HUES64 (cell line): ENCODE data around the gene CXCL6.

Experiments used
- H3K27ac ChIP-seq: 2 replicates; pipeline ENCODE4 v1.7.0; 2013; ENCODE audit warnings: low read depth, low read length, inconsistent platforms
- H3K27me3 ChIP-seq: 2 replicates; pipeline ENCODE4 v1.6.1; 2013; ENCODE audit warnings: mild to moderate bottlenecking, low read length; ENCODE audit not compliant: insufficient read depth
- H3K36me3 ChIP-seq: 2 replicates; pipeline ENCODE4 v1.6.1; 2013; ENCODE audit warnings: mild to moderate bottlenecking, low read length; ENCODE audit not compliant: insufficient read depth
- H3K4me1 ChIP-seq: 2 replicates; pipeline ENCODE4 v1.6.1; 2013; ENCODE audit warnings: mild to moderate bottlenecking, low read length, moderate library complexity; ENCODE audit not compliant: insufficient read depth
- H3K4me3 ChIP-seq: 2 replicates; pipeline ENCODE4 v1.5.1; 2013; ENCODE audit warnings: mild to moderate bottlenecking, low read length, moderate library complexity
- H3K9ac ChIP-seq: 2 replicates; pipeline ENCODE4 v1.6.1; 2013; ENCODE audit warnings: mild to moderate bottlenecking, low read depth, low read length
- H3K9me3 ChIP-seq: 2 replicates; pipeline ENCODE4 v1.6.1; 2013; ENCODE audit warnings: low read depth, low read length; ENCODE audit not compliant: insufficient read depth
- WGBS: fragments of 150-250, 120-280 bp; methylation state at CpG from one replicate; pipeline ENCODE4 v1.1.7; 2013; ENCODE audit warnings: missing lambda C conversion rate; 5-methylcytosine and 5-hydroxymethylcytosine counted together

The CXCL6 gene

GRCh38 chr4:73842696-73843095 is 6.2 kb downstream of the CXCL6 start:
- H3K4me3 ChIP-seq, result no peak overlapping the region
- H3K4me1 ChIP-seq, result 0 out of 2 replicates have a peak, but pooled peaks cover 5% of the 10 kb centered on the region
- H3K36me3 ChIP-seq, result no peaks in the 10 kb centered on the region
- no peak overlapping the region for H3K9ac ChIP-seq
- no peak overlapping the region for H3K27ac ChIP-seq
- H3K27me3 ChIP-seq, result peaks cover 16% of the 10 kb centered on the region
- no peaks in the 10 kb centered on the region for H3K9me3 ChIP-seq

- H3K4me3 ChIP-seq, result no peak overlapping the region
- no peak overlapping the region for H3K9ac ChIP-seq
- no peak overlapping the region for H3K27ac ChIP-seq
- H3K27me3 ChIP-seq, result peaks cover 9% of the 10 kb centered on the region
- H3K9me3 ChIP-seq, result no peaks in the 10 kb centered on the region
- no peaks in the 10 kb centered on the region for H3K36me3 ChIP-seq
- H3K4me1 ChIP-seq, result 0 out of 2 replicates have a peak, but pooled peaks cover 5% of the 10 kb centered on the region
Measured at GRCh38 chr4:73843369-73843768, 6.9 kb downstream of the CXCL6 start.

- H3K9ac ChIP-seq, result no peak overlapping the region
- 85% methylated on average over 2 of the region's 3 CpGs for WGBS
- H3K27ac ChIP-seq, result no peak overlapping the region
- 0 out of 2 replicates have a peak, but pooled peaks cover 5% of the 10 kb centered on the region for H3K4me1 ChIP-seq
- H3K27me3 ChIP-seq, result peaks cover under 1% of the 10 kb centered on the region; the same call in 1 of the 2 replicates
- no peak overlapping the region for H3K4me3 ChIP-seq
- H3K9me3 ChIP-seq, result no peaks in the 10 kb centered on the region
- H3K36me3 ChIP-seq, result no peaks in the 10 kb centered on the region
Measured at GRCh38 chr4:73844345-73844744, 7.9 kb downstream of the CXCL6 start.

GRCh38 chr4:73844806-73845205 is 8.3 kb downstream of the CXCL6 start:
- no peak overlapping the region for H3K27ac ChIP-seq
- WGBS, result 33% methylated on average over 1 of the region's 2 CpGs

GRCh38 chr4:73847526-73848182 is 11.2 kb downstream of the CXCL6 start:
- 0 out of 2 replicates have a peak, but pooled peaks cover 5% of the 10 kb centered on the region for H3K4me1 ChIP-seq
- no peaks in the 10 kb centered on the region for H3K9me3 ChIP-seq
- no peak overlapping the region for H3K9ac ChIP-seq
- 96% methylated on average over 3 of the region's 3 CpGs for WGBS
- no peaks in the 10 kb centered on the region for H3K27me3 ChIP-seq
- no peak overlapping the region for H3K27ac ChIP-seq
- H3K4me3 ChIP-seq, result no peak overlapping the region
- H3K36me3 ChIP-seq, result no peaks in the 10 kb centered on the region

More at GRCh38 chr4:73844806-73845205, 8.3 kb downstream of the CXCL6 start:
- no peaks in the 10 kb centered on the region for H3K9me3 ChIP-seq
- H3K9ac ChIP-seq, result no peak overlapping the region
- no peak overlapping the region for H3K4me3 ChIP-seq
- 0 out of 2 replicates have a peak, but pooled peaks cover 5% of the 10 kb centered on the region for H3K4me1 ChIP-seq
- no peaks in the 10 kb centered on the region for H3K36me3 ChIP-seq
- H3K27me3 ChIP-seq, result no peaks in the 10 kb centered on the region

GRCh38 chr4:73848183-73848777 is 11.8 kb downstream of the CXCL6 start:
- Histone ChIP-seq H3K4me1 (0 out of 2 replicates have a peak, but pooled peaks cover 5% of the 10 kb centered on the region), H3K36me3 (no peaks in the 10 kb centered on the region), H3K27ac (no peak overlapping the region), H3K9ac (no peak overlapping the region), H3K27me3 (no peaks in the 10 kb centered on the region), H3K9me3 (no peaks in the 10 kb centered on the region), H3K4me3 (no peak overlapping the region)
- WGBS, result 100% methylated on average over 1 of the region's 1 CpG

- H3K9ac ChIP-seq, result no peak overlapping the region
- H3K27ac ChIP-seq, result no peak overlapping the region
- no peaks in the 10 kb centered on the region for H3K36me3 ChIP-seq
- 93% methylated on average over 3 of the region's 4 CpGs for WGBS
- H3K4me3 ChIP-seq, result no peak overlapping the region
- H3K27me3 ChIP-seq, result no peaks in the 10 kb centered on the region
- H3K4me1 ChIP-seq, result no peaks in the 10 kb centered on the region
- H3K9me3 ChIP-seq, result no peaks in the 10 kb centered on the region
Measured at GRCh38 chr4:73850261-73850970, 13.9 kb downstream of the CXCL6 start.

- 73% methylated on average over 1 of the region's 1 CpG for WGBS
- Histone ChIP-seq H3K9me3 (no peaks in the 10 kb centered on the region), H3K36me3 (no peaks in the 10 kb centered on the region), H3K27me3 (no peaks in the 10 kb centered on the region), H3K4me1 (no peaks in the 10 kb centered on the region), H3K27ac (no peak overlapping the region), H3K9ac (no peak overlapping the region), H3K4me3 (no peak overlapping the region)
Measured at GRCh38 chr4:73851293-73851692, 14.8 kb downstream of the CXCL6 start.

GRCh38 chr4:73852771-73853170 is 16.3 kb downstream of the CXCL6 start:
- no peak overlapping the region for H3K9ac ChIP-seq
- H3K9me3 ChIP-seq, result no peaks in the 10 kb centered on the region
- no peak overlapping the region for H3K27ac ChIP-seq
- H3K27me3 ChIP-seq, result no peaks in the 10 kb centered on the region
- no peaks in the 10 kb centered on the region for H3K36me3 ChIP-seq
- no peaks in the 10 kb centered on the region for H3K4me1 ChIP-seq
- H3K4me3 ChIP-seq, result no peak overlapping the region

GRCh38 chr4:73853246-73853704 is 16.8 kb downstream of the CXCL6 start, which contains the start of gene PF4V1:
Gene PF4V1, plus strand, starts transcription at chr4:73853296. Its CDS starts 67 bp downstream, at chr4:73853363.
- H3K27ac ChIP-seq, result no peak within 1 kb of the TSS
- H3K36me3 ChIP-seq, result no peaks in the 10 kb centered on the region
- H3K9ac ChIP-seq, result no peak within 1 kb of the TSS
- H3K4me3 ChIP-seq, result no peak within 1 kb of the TSS
- H3K9me3 ChIP-seq, result no peaks in the 10 kb centered on the region
- H3K27me3 ChIP-seq, result no peaks in the 10 kb centered on the region
- no peaks in the 10 kb centered on the region for H3K4me1 ChIP-seq
- WGBS, result 92% methylated on average over 22 of the region's 22 CpGs
